K562 (cell line): ENCODE results near the gene ERP27. TPM values are rescaled to one million over a fixed set of nuclear protein-coding genes. Genes with fewer than 3 reads are reported as not detected.

Source experiments
- ATAC-seq: fragments of 200-7000 bp; cut with Tn5 transposase; 3 replicates; pipeline ENCODE4 v1.9.1; 2020; ENCODE audit warnings: moderate library complexity
- BruUV-seq: library from RNA; stranded (reverse); fragments of 400-500 nt; replicated peaks from 2 replicates; lab custom pipeline; 2021; lab: Mats Ljungman, UMichigan
- CTCF ChIA-PET: fragments of 300-600 bp; formaldehyde crosslinking; extraction: SDS; loops from one replicate; lab custom pipeline; 2021; ENCODE audit warnings: low intra/inter-chr PET ratio; lab: Yijun Ruan, JAX
- POLR2A ChIA-PET: fragments of 300-600, 350-650 bp; sonication (Branson Sonifier 250); formaldehyde crosslinking; extraction: SDS; loops from one replicate; lab custom pipeline; 2021; ENCODE audit warnings: antibody characterized with exemption, inconsistent platforms; lab: Yijun Ruan, JAX
- DNase-seq, 4 experiments: peaks; one replicate each; pipeline versions ENCODE4 v3.0.0 to v3.0.0-alpha.2; 2011 to 2018; ENCODE audit warnings: low spot score in 3 of 4, mixed read lengths in 3 of 4; ENCODE audit errors: extremely low read depth in 1 of 4
- FAIRE-seq: peaks from 2 replicates; lab custom pipeline; 2011; peaks lifted over from hg19 to GRCh38; lab: Jason Lieb, UNC
- H2AFZ ChIP-seq: 2 replicates; pipeline ENCODE4 v1.6.0; 2011; ENCODE audit warnings: low read depth, low read length, control low read depth, inconsistent platforms
- H3K27ac ChIP-seq: fragments of 200-600 bp; 3 replicates; pipeline ENCODE4 v1.8.0; 2011; ENCODE audit warnings: low read depth, mild to moderate bottlenecking, control low read depth, inconsistent platforms, low read length, moderate library complexity, mixed read lengths; ENCODE audit errors: extremely low read depth
- H3K27me3 ChIP-seq, 2 experiments: fragments of 300-600 bp in 1 of 2; 2 replicates in 1 of 2; 3 replicates in 1 of 2; pipeline versions ENCODE4 v1.6.0 to v1.8.0; 2011; ENCODE audit warnings: inconsistent platforms in 2 of 2, low read length in 2 of 2, mild to moderate bottlenecking in 1 of 2, mixed read lengths in 1 of 2, moderate library complexity in 1 of 2; ENCODE audit not compliant: control insufficient read depth in 2 of 2, insufficient read depth in 2 of 2
- H3K36me3 ChIP-seq: fragments of 300-600 bp; 3 replicates; pipeline ENCODE4 v1.8.0; 2011; ENCODE audit warnings: mild to moderate bottlenecking, low read length, inconsistent platforms; ENCODE audit not compliant: control insufficient read depth, insufficient read depth
- H3K4me1 ChIP-seq, 2 experiments: fragments of 200-600 bp in 1 of 2; replicated peaks in 1 of 2; 2 replicates in 1 of 2; 3 replicates in 1 of 2; pipeline versions ENCODE4 v1.5.1 to v1.8.0; 2011; ENCODE audit warnings: inconsistent platforms in 2 of 2, low read length in 2 of 2, mild to moderate bottlenecking in 1 of 2, mixed read lengths in 1 of 2, moderate library complexity in 1 of 2; ENCODE audit not compliant: control insufficient read depth in 2 of 2, insufficient read depth in 2 of 2
- H3K4me2 ChIP-seq: 2 replicates; pipeline ENCODE4 v1.6.1; 2011; ENCODE audit warnings: low read length, control low read depth, inconsistent platforms, mixed read lengths; ENCODE audit not compliant: insufficient read depth
- H3K4me3 ChIP-seq: fragments of 200-600 bp; sonication (generic), shearing (Covaris generic); 2 replicates; pipeline ENCODE4 v1.5.1; 2016; ENCODE audit warnings: control low read depth, inconsistent platforms
- H3K79me2 ChIP-seq: fragments of 200-600 bp; 3 replicates; pipeline ENCODE4 v1.8.0; 2011; ENCODE audit warnings: low read length, inconsistent platforms; ENCODE audit not compliant: control insufficient read depth, insufficient read depth
- H3K9ac ChIP-seq, 2 experiments: 2 replicates each; pipeline versions ENCODE4 v1.6.0 to v1.6.1; 2011; ENCODE audit warnings: low read depth in 2 of 2, low read length in 2 of 2, control low read depth in 1 of 2, inconsistent platforms in 1 of 2, mild to moderate bottlenecking in 1 of 2, mixed read lengths in 1 of 2; ENCODE audit not compliant: insufficient read depth in 1 of 2
- H3K9me1 ChIP-seq: one replicate; pipeline ENCODE4 v1.6.0; 2011; ENCODE audit warnings: inconsistent platforms, mild to moderate bottlenecking, low read length, moderate library complexity; ENCODE audit not compliant: control insufficient read depth, insufficient read depth
- H3K9me3 ChIP-seq: replicated peaks from 2 replicates; pipeline ENCODE4 v1.5.1; 2011; ENCODE audit warnings: low read depth, low read length, inconsistent platforms; ENCODE audit not compliant: control insufficient read depth, insufficient read depth
- H4K20me1 ChIP-seq: replicated peaks from 2 replicates; pipeline ENCODE4 v1.6.1; 2011; ENCODE audit warnings: low read length, inconsistent platforms, mixed read lengths; ENCODE audit not compliant: control insufficient read depth, insufficient read depth
- BCLAF1 ChIP-seq, 2 experiments: fragments of 450-650 bp in 1 of 2; IDR thresholded peaks; 2 replicates each; pipeline ENCODE4 v1.6.1; 2011 to 2017; ENCODE audit warnings: low read depth in 2 of 2, antibody characterized with exemption in 1 of 2, borderline replicate concordance in 1 of 2, low read length in 1 of 2, mild to moderate bottlenecking in 1 of 2, mixed read lengths in 1 of 2; ENCODE audit not compliant: control insufficient read depth in 1 of 2
- GTF2A2 ChIP-seq: IDR thresholded peaks from 2 replicates; pipeline ENCODE4 v1.6.1; 2016; ENCODE audit warnings: mild to moderate bottlenecking, missing genetic modification characterization, missing compliant biosample characterization
- HNRNPH1 ChIP-seq: fragments of 200-400 bp; formaldehyde crosslinking; optimal IDR thresholded peaks from 2 replicates; pipeline ENCODE3; 2017; ENCODE audit warnings: low read depth, mild to moderate bottlenecking, low read length, moderate library complexity
- HOXB6 ChIP-seq: fragments of 250-450 bp; sonication (Bioruptor Pico); IDR thresholded peaks from 2 replicates; pipeline ENCODE4 v1.5.1; 2022; ENCODE audit warnings: mild to moderate bottlenecking, borderline replicate concordance
- JUNB ChIP-seq: fragments of 450-650 bp; formaldehyde crosslinking; conservative IDR thresholded peaks from 2 replicates; pipeline ENCODE4 v1.4.0; 2020; ENCODE audit warnings: mild to moderate bottlenecking
- MBD2 ChIP-seq: sonication (generic); IDR thresholded peaks from 2 replicates; pipeline ENCODE4 v1.6.1; 2016; ENCODE audit warnings: low read depth, borderline replicate concordance
- MCM7 ChIP-seq, 2 experiments: fragments of 450-650 bp; IDR thresholded peaks; 2 replicates each; pipeline ENCODE4 v1.6.1; 2016 to 2018
- NFXL1 ChIP-seq: fragments of 450-650 bp; formaldehyde crosslinking; IDR thresholded peaks from 2 replicates; pipeline ENCODE4 v1.4.0; 2021; ENCODE audit warnings: mild to moderate bottlenecking
- PCBP1 ChIP-seq: fragments of 200-400 bp; formaldehyde crosslinking; IDR thresholded peaks from 2 replicates; pipeline ENCODE4 v1.6.1; 2018; ENCODE audit warnings: mild to moderate bottlenecking, low read depth, low read length; ENCODE audit not compliant: poor library complexity, severe bottlenecking
- POLR3G ChIP-seq: IDR thresholded peaks from 2 replicates; pipeline ENCODE4 v1.6.1; 2011; ENCODE audit not compliant: insufficient read length, insufficient replicate concordance; ENCODE audit errors: extremely low read depth
- RFX5 ChIP-seq: IDR thresholded peaks from 2 replicates; pipeline ENCODE4 v1.6.1; 2011; ENCODE audit warnings: low read depth, mild to moderate bottlenecking, improper control_type of control experiment, low read length
- SAFB2 ChIP-seq: fragments of 200-400 bp; formaldehyde crosslinking; IDR thresholded peaks from 2 replicates; pipeline ENCODE4 v1.6.1; 2018; ENCODE audit warnings: borderline replicate concordance, low read length, low read depth, moderate library complexity; ENCODE audit not compliant: severe bottlenecking
- SNIP1 ChIP-seq: fragments of 450-650 bp; IDR thresholded peaks from 2 replicates; pipeline ENCODE4 v1.7.1; 2017; ENCODE audit warnings: low read depth, mild to moderate bottlenecking
- TAL1 ChIP-seq: fragments of 450-650 bp; IDR thresholded peaks from 2 replicates; pipeline ENCODE4 v1.6.1; 2016; ENCODE audit warnings: mild to moderate bottlenecking
- THAP7 ChIP-seq: fragments of 250-450 bp; sonication (Bioruptor Pico); IDR thresholded peaks from 2 replicates; pipeline ENCODE4 v1.5.0; 2021
- YY1 ChIP-seq, 3 experiments: IDR thresholded peaks; 2 replicates each; pipeline ENCODE4 v1.6.1; 2011; ENCODE audit warnings: low read length in 2 of 3, mild to moderate bottlenecking in 2 of 3, moderate library complexity in 2 of 3, borderline replicate concordance in 1 of 3, control low read depth in 1 of 3, low read depth in 1 of 3; ENCODE audit not compliant: insufficient read depth in 3 of 3, insufficient replicate concordance in 2 of 3, control insufficient read depth in 1 of 3, insufficient read length in 1 of 3; ENCODE audit errors: extremely low read depth in 1 of 3
- ZC3H11A ChIP-seq: IDR thresholded peaks from 2 replicates; pipeline ENCODE4 v1.6.1; 2012; ENCODE audit warnings: low read depth, low read length, improper control_type of control experiment
- ZNF239 ChIP-seq: fragments of 250-450 bp; sonication (Bioruptor Pico); IDR thresholded peaks from 2 replicates; pipeline ENCODE4 v1.4.0; 2020; ENCODE audit warnings: mild to moderate bottlenecking
- WGBS: fragments of 100-300 bp; shearing (Covaris generic); methylation state at CpG from one replicate; pipeline ENCODE4 v1.1.6; 2016; ENCODE audit warnings: low coverage, mixed read lengths; ENCODE audit not compliant: insufficient coverage; ENCODE audit errors: missing lambda C conversion rate; 5-methylcytosine and 5-hydroxymethylcytosine counted together
- in situ Hi-C: fragments of 300-500 bp; cut with MboI; formaldehyde crosslinking; loops from 4 replicates; pipeline ENCODE4 v1.15.0; 2018; ENCODE audit warnings: inconsistent platforms, mixed read lengths
- intact Hi-C: fragments of 100-400 bp; cut with micrococcal nuclease; formaldehyde crosslinking; loops from 2 replicates; pipeline ENCODE4 v1.14.2; 2022
- polyA plus RNA-seq, 8 experiments: library from polyadenylated mRNA; depleted of rRNA in 4 of 8; stranded (reverse) in 5 of 8; unstranded in 3 of 8; fragments of >200 nt; fragmentation: Nextera tagmentation in 2 of 8; fragmentation: Illumina TruSeq in 1 of 8; extraction: Ambion mirVana in 2 of 8; extraction: Trizol in 1 of 8; gene quantifications; 2 replicates each; pipeline versions ENCODE4 v1.2.1 to v1.2.3, GENCODE V29; 2011 to 2014; ENCODE audit warnings: inconsistent platforms in 1 of 8, missing spikeins in 1 of 8
- total RNA-seq, 7 experiments: library from RNA; depleted of rRNA in 6 of 7; stranded (reverse); fragments of >200 nt in 6 of 7; fragmentation: Illumina TruSeq in 2 of 7; extraction: Trizol in 2 of 7; gene quantifications; 2 replicates each; pipeline versions ENCODE4 v1.2.1 to v1.2.3, GENCODE V29; 2011 to 2021; ENCODE audit warnings: low replicate concordance in 1 of 7

ERP27 gene
- total and polyA plus RNA-seq, 9 of the 15 experiments (the other 6 are each of a cell fraction or from before 2014, with no cell fraction given) = 0.07 to 0.27 (median 0.11) TPM; not detected in 6

GRCh38 chr12:14906114-14906513, 32.2 kb downstream of the ERP27 start:
- H3K4me3 ChIP-seq = no peak overlapping the region
- H3K27ac ChIP-seq = no peak overlapping the region
- DNase-seq (no peak), FAIRE-seq (no peak), ATAC-seq (no peak)
- H3K9me3 ChIP-seq = no peaks in the 10 kb centered on the region
- in situ Hi-C loops = no loop called here
- no peak for TF ChIP-seq YY1 (IDR thresholded peaks at IDR 0.05; ENCODE audit: borderline replicate concordance in 1 of 3, control insufficient read depth in 1 of 3, extremely low read depth in 1 of 3, insufficient read depth in 3 of 3, insufficient read length in 1 of 3, insufficient replicate concordance in 2 of 3, low read depth in 1 of 3, low read length in 2 of 3)
- TF ChIP-seq MBD2 = no peak
- no peak for TF ChIP-seq HNRNPH1
- TF ChIP-seq PCBP1 = no peak
- TF ChIP-seq NFXL1 (CRISPR knock-in tag) = no peak
- TF ChIP-seq SAFB2 = no peak
- no peak for TF ChIP-seq ZC3H11A
- TF ChIP-seq SNIP1 = no peak
- TF ChIP-seq BCLAF1 (IDR thresholded peaks at IDR 0.05; ENCODE audit: borderline replicate concordance in 1 of 2, control insufficient read depth in 1 of 2, low read depth in 2 of 2, low read length in 1 of 2) = no peak
- TF ChIP-seq GTF2A2 (tag) = no peak
- TF ChIP-seq RFX5 = no peak
- no peak for TF ChIP-seq MCM7 (IDR thresholded peaks at IDR 0.05)
- TF ChIP-seq ZNF239 (CRISPR knock-in tag) = no peak
- no peak for TF ChIP-seq POLR3G
- TF ChIP-seq THAP7 (CRISPR knock-in tag) = no peak
- TF ChIP-seq TAL1 = no peak
- TF ChIP-seq HOXB6 (CRISPR knock-in tag) = no peak
- no peak for TF ChIP-seq JUNB (CRISPR knock-in tag)
- H4K20me1 ChIP-seq = no peaks in the 10 kb centered on the region
- H2AFZ ChIP-seq = no peak overlapping the region
- ChIA-PET POLR2A (no interaction called here), CTCF (no interaction called here)
- H3K27me3 ChIP-seq = no peaks in the 10 kb centered on the region
- WGBS = 3% methylated on average over 5 of the region's 5 CpGs
- H3K4me2 ChIP-seq = no peak overlapping the region
- no peaks in the 10 kb centered on the region; a peak in 1 of 5 replicates for H3K4me1 ChIP-seq
- no TSS peak for BruUV-seq
- H3K9me1 ChIP-seq = no peaks in the 10 kb centered on the region
- no peak overlapping the region for H3K9ac ChIP-seq
- no peaks in the 10 kb centered on the region for H3K36me3 ChIP-seq
- no peaks in the 10 kb centered on the region for H3K79me2 ChIP-seq
- intact Hi-C loops = no loop called here
